Chondrocyte (in vitro differentiated cells): ENCODE results near the gene GGACT. TPM values are rescaled to one million over a fixed set of nuclear protein-coding genes. Genes with fewer than 3 reads are reported as not detected.

Experiments
- DNase-seq: peaks from one replicate; pipeline ENCODE4 v3.0.0; 2021; ENCODE audit warnings: mixed read lengths, low spot score
- H3K27ac Mint-ChIP-seq: one replicate; pipeline ENCODE4 v1.8.0; 2021; ENCODE audit warnings: mild to moderate bottlenecking, moderate library complexity, mixed read lengths; ENCODE audit not compliant: unreplicated experiment
- H3K27me3 Mint-ChIP-seq: 2 replicates; pipeline ENCODE4 v1.8.0; 2021; ENCODE audit warnings: low read depth, mixed read lengths
- H3K36me3 Mint-ChIP-seq: 2 replicates; pipeline ENCODE4 v1.8.0; 2021; ENCODE audit warnings: low read depth, mixed read lengths
- H3K4me1 Mint-ChIP-seq: 2 replicates; pipeline ENCODE4 v1.8.0; 2021; ENCODE audit warnings: low read depth, mild to moderate bottlenecking, mixed read lengths
- H3K4me3 Mint-ChIP-seq: one replicate; pipeline ENCODE4 v1.8.0; 2021; ENCODE audit warnings: mild to moderate bottlenecking, moderate library complexity, mixed read lengths; ENCODE audit not compliant: unreplicated experiment
- H3K9me3 Mint-ChIP-seq: 2 replicates; pipeline ENCODE4 v1.8.0; 2021; ENCODE audit warnings: low read depth, mixed read lengths
- CTCF ChIP-seq: fragments of 200-600 bp; sonication (generic); IDR thresholded peaks from 2 replicates; pipeline ENCODE4 v1.5.0; 2021; ENCODE audit warnings: antibody characterized with exemption, mild to moderate bottlenecking, moderate library complexity
- total RNA-seq: library from RNA; stranded (reverse); gene quantifications from 3 replicates; pipeline ENCODE4 v1.2.1, GENCODE V29; 2021

GGACT gene
- total RNA-seq, 1 donor from 2014 or later = 11.3 TPM

- no peaks in the 10 kb centered on the region for H3K4me1 Mint-ChIP-seq
- no peaks in the 10 kb centered on the region for H3K27me3 Mint-ChIP-seq
- H3K9me3 Mint-ChIP-seq = no peaks in the 10 kb centered on the region
- no peak overlapping the region for H3K4me3 Mint-ChIP-seq
- TF ChIP-seq CTCF = no peak
- no peak for DNase-seq
- H3K27ac Mint-ChIP-seq = no peak overlapping the region
- peaks cover 15% of the 10 kb centered on the region for H3K36me3 Mint-ChIP-seq
These were observed 53.0 kb downstream of the GGACT start for GRCh38 chr13:100535426-100536135.

GRCh38 chr13:100534911-100535310, 53.7 kb downstream of the GGACT start:
- DNase-seq = no peak
- Mint-ChIP-seq H3K27me3 (no peaks in the 10 kb centered on the region), H3K9me3 (no peaks in the 10 kb centered on the region), H3K27ac (no peak overlapping the region), H3K4me1 (no peaks in the 10 kb centered on the region), H3K36me3 (peaks cover 19% of the 10 kb centered on the region), H3K4me3 (no peak overlapping the region)
- no peak for TF ChIP-seq CTCF

GRCh38 chr13:100534147-100534843, 54.3 kb downstream of the GGACT start:
- DNase-seq = no peak
- TF ChIP-seq CTCF = no peak
- Mint-ChIP-seq H3K4me1 (no peaks in the 10 kb centered on the region), H3K9me3 (no peaks in the 10 kb centered on the region), H3K27ac (no peak overlapping the region), H3K36me3 (peaks cover 19% of the 10 kb centered on the region), H3K4me3 (no peak overlapping the region), H3K27me3 (no peaks in the 10 kb centered on the region)

- H3K4me3 Mint-ChIP-seq = no peak overlapping the region
- H3K36me3 Mint-ChIP-seq = peaks cover 21% of the 10 kb centered on the region
- DNase-seq = no peak
- H3K27me3 Mint-ChIP-seq = no peaks in the 10 kb centered on the region
- no peak overlapping the region for H3K27ac Mint-ChIP-seq
- H3K4me1 Mint-ChIP-seq = no peaks in the 10 kb centered on the region
- no peaks in the 10 kb centered on the region for H3K9me3 Mint-ChIP-seq
- TF ChIP-seq CTCF = no peak
These were observed 55.0 kb downstream of the GGACT start for GRCh38 chr13:100533588-100534041.

- no peak for DNase-seq
- Mint-ChIP-seq H3K36me3 (peaks cover 26% of the 10 kb centered on the region), H3K27ac (no peak overlapping the region), H3K4me1 (no peaks in the 10 kb centered on the region), H3K9me3 (no peaks in the 10 kb centered on the region), H3K4me3 (no peak overlapping the region), H3K27me3 (no peaks in the 10 kb centered on the region)
- no peak for TF ChIP-seq CTCF
These were observed 55.7 kb downstream of the GGACT start for GRCh38 chr13:100532836-100533435.
